OCI-LY3 (cell line): ENCODE measurements around the gene RALY.

Experiments used
- H2AFZ ChIP-seq: fragments of 200-600, 300-600 bp; shearing (Covaris generic); 2 replicates; pipeline ENCODE4 v1.6.0; 2014; ENCODE audit warnings: antibody characterized with exemption, low read depth, low read length
- H3K27ac ChIP-seq: fragments of 200-600, 300-600 bp; sonication (generic); 2 replicates; pipeline ENCODE4 v1.5.1; 2014; ENCODE audit warnings: mild to moderate bottlenecking, low read length, moderate library complexity, mixed read lengths
- H3K27me3 ChIP-seq: fragments of 200-600, 300-600 bp; sonication (generic); 2 replicates; pipeline ENCODE4 v1.6.1; 2014; ENCODE audit warnings: low read depth, low read length, mixed read lengths
- H3K36me3 ChIP-seq: fragments of 200-600, 300-600 bp; sonication (generic); replicated peaks from 2 replicates; pipeline ENCODE3; 2014; ENCODE audit warnings: low read depth, low read length, mixed read lengths
- H3K4me1 ChIP-seq: fragments of 300-600, 200-600 bp; sonication (generic); 2 replicates; pipeline ENCODE4 v1.6.1; 2014; ENCODE audit warnings: low read length, mixed read lengths
- H3K4me2 ChIP-seq: fragments of 200-600, 300-600 bp; sonication (generic); 2 replicates; pipeline ENCODE4 v1.6.1; 2014; ENCODE audit warnings: low read length, mixed read lengths
- H3K4me3 ChIP-seq: fragments of 300-600, 200-600 bp; sonication (generic); 2 replicates; pipeline ENCODE4 v1.5.1; 2014; ENCODE audit warnings: antibody characterized with exemption, mild to moderate bottlenecking, low read length, moderate library complexity
- H3K79me2 ChIP-seq: fragments of 300-600, 200-600 bp; shearing (Covaris generic); 2 replicates; pipeline ENCODE4 v1.6.1; 2014; ENCODE audit warnings: mild to moderate bottlenecking, low read length, mixed read lengths
- H3K9ac ChIP-seq: fragments of 300-600, 200-600 bp; shearing (Covaris generic); 2 replicates; pipeline ENCODE4 v1.6.0; 2014; ENCODE audit warnings: mild to moderate bottlenecking, low read length, moderate library complexity
- H3K9me3 ChIP-seq: fragments of 200-600, 300-600 bp; shearing (Covaris generic); 2 replicates; pipeline ENCODE4 v1.6.1; 2014; ENCODE audit warnings: low read length, mixed read lengths; ENCODE audit not compliant: insufficient read depth
- H4K20me1 ChIP-seq: fragments of 200-600, 300-600 bp; sonication (generic); 2 replicates; pipeline ENCODE4 v1.6.1; 2016; ENCODE audit warnings: low read length, mixed read lengths; ENCODE audit not compliant: insufficient read depth
- EZH2phosphoT487 ChIP-seq: fragments of 200-600 bp; shearing (Covaris generic); IDR thresholded peaks from 2 replicates; pipeline ENCODE4 v1.6.1; 2018; ENCODE audit warnings: antibody characterized with exemption, mixed run types, low read depth
- TF ChIP-seq, protein P1 (sequence below): fragments of 200-600, 300-600 bp; sonication (generic); IDR thresholded peaks from 2 replicates; pipeline ENCODE4 v1.5.1; 2014; ENCODE audit warnings: antibody characterized with exemption, low read length, low read depth

The RALY gene

GRCh38 chr20:34069341-34070078 lies 75.8 kb downstream of the RALY start:
- H3K4me1 ChIP-seq = 0 out of 2 replicates have a peak, but pooled peaks cover 5% of the 10 kb centered on the region
- TF ChIP-seq, protein P1, sequence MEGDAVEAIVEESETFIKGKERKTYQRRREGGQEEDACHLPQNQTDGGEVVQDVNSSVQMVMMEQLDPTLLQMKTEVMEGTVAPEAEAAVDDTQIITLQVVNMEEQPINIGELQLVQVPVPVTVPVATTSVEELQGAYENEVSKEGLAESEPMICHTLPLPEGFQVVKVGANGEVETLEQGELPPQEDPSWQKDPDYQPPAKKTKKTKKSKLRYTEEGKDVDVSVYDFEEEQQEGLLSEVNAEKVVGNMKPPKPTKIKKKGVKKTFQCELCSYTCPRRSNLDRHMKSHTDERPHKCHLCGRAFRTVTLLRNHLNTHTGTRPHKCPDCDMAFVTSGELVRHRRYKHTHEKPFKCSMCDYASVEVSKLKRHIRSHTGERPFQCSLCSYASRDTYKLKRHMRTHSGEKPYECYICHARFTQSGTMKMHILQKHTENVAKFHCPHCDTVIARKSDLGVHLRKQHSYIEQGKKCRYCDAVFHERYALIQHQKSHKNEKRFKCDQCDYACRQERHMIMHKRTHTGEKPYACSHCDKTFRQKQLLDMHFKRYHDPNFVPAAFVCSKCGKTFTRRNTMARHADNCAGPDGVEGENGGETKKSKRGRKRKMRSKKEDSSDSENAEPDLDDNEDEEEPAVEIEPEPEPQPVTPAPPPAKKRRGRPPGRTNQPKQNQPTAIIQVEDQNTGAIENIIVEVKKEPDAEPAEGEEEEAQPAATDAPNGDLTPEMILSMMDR = peak; percentile 96
- no peak for TF ChIP-seq EZH2phosphoT487
- H3K4me3 ChIP-seq = no peak overlapping the region
- peaks cover 46% of the 10 kb centered on the region for H4K20me1 ChIP-seq
- H3K9ac ChIP-seq = no peak overlapping the region
- H3K27me3 ChIP-seq = no peaks in the 10 kb centered on the region
- H2AFZ ChIP-seq = no peak overlapping the region
- no peak overlapping the region for H3K27ac ChIP-seq
- peaks cover 31% of the 10 kb centered on the region for H3K79me2 ChIP-seq
- H3K4me2 ChIP-seq = no peak overlapping the region
- H3K36me3 ChIP-seq = peaks cover 9% of the 10 kb centered on the region
- no peaks in the 10 kb centered on the region for H3K9me3 ChIP-seq

- Histone ChIP-seq H3K4me3 (no peak overlapping the region), H3K4me2 (no peak overlapping the region), H3K79me2 (peaks cover 31% of the 10 kb centered on the region), H3K9ac (no peak overlapping the region), H4K20me1 (peaks cover 44% of the 10 kb centered on the region), H3K27me3 (no peaks in the 10 kb centered on the region), H3K9me3 (no peaks in the 10 kb centered on the region), H3K4me1 (0 out of 2 replicates have a peak, but pooled peaks cover 5% of the 10 kb centered on the region), H3K27ac (no peak overlapping the region), H3K36me3 (peaks cover 9% of the 10 kb centered on the region), H2AFZ (no peak overlapping the region)
- TF ChIP-seq, protein P1 = no peak
- TF ChIP-seq EZH2phosphoT487 = no peak
Observed at GRCh38 chr20:34070079-34070439, 76.3 kb downstream of the RALY start.

DNA sequence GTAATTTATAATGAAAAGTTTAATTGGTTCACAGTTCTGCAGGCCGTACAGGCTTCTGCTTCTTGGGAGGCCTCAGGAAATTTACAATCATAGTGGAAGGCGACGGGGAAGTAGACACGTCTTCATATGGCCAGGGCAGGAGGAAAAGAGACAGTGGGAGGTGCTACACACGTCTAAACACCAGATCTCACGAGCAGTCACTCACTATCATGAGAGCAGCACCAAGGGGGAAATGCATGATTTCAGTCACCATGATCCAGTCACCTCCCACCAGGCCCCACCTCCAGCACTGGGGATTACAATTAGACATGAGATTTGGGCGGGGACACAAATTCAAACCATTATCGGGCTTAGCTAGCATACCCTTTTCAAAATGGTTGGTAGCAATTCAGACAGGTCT lies 77.1 kb downstream of the RALY start:
- Histone ChIP-seq H3K79me2 (peaks cover 26% of the 10 kb centered on the region), H3K27ac (no peak overlapping the region), H3K4me3 (no peak overlapping the region), H2AFZ (no peak overlapping the region), H3K9ac (no peak overlapping the region), H3K4me2 (no peak overlapping the region), H3K36me3 (peaks cover 9% of the 10 kb centered on the region), H3K9me3 (no peaks in the 10 kb centered on the region), H4K20me1 (peaks cover 36% of the 10 kb centered on the region), H3K27me3 (no peaks in the 10 kb centered on the region), H3K4me1 (0 out of 2 replicates have a peak, but pooled peaks cover 5% of the 10 kb centered on the region)
- TF ChIP-seq, protein P1 = no peak
- no peak for TF ChIP-seq EZH2phosphoT487

DNA sequence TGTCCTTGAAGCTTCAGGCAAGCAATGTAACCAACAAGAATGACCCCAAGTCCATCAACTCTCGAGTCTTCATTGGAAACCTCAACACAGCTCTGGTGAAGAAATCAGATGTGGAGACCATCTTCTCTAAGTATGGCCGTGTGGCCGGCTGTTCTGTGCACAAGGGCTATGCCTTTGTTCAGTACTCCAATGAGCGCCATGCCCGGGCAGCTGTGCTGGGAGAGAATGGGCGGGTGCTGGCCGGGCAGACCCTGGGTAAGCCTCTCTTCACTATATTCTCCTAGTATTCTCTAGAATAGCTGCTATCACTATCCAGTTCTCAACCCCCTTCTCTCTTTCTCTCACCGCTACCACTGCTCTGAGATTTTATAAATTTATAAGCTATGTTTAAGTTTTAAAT lies 78.4 kb downstream of the RALY start:
- no peak overlapping the region for H3K4me3 ChIP-seq
- H2AFZ ChIP-seq = no peak overlapping the region
- peaks cover 10% of the 10 kb centered on the region for H3K36me3 ChIP-seq
- H3K9me3 ChIP-seq = no peaks in the 10 kb centered on the region
- H3K27ac ChIP-seq = no peak overlapping the region
- H3K4me2 ChIP-seq = no peak overlapping the region
- no peak overlapping the region for H3K9ac ChIP-seq
- H3K4me1 ChIP-seq = 0 out of 2 replicates have a peak, but pooled peaks cover 5% of the 10 kb centered on the region
- peaks cover 26% of the 10 kb centered on the region for H3K79me2 ChIP-seq
- H3K27me3 ChIP-seq = no peaks in the 10 kb centered on the region
- TF ChIP-seq EZH2phosphoT487 = no peak
- TF ChIP-seq, protein P1 = no peak
- peaks cover 32% of the 10 kb centered on the region for H4K20me1 ChIP-seq
